ENCODE measurements around the gene ORC4.

- TF ChIP-seq FOXM1 (IDR thresholded peaks at IDR 0.05; ENCODE audit: borderline replicate concordance, low read depth), result no peak
- TF ChIP-seq MAX (IDR thresholded peaks at IDR 0.05), result no peak
- no peak for TF ChIP-seq REST (IDR thresholded peaks at IDR 0.05; ENCODE audit: low read depth)
- no peak for TF ChIP-seq CEBPB (IDR thresholded peaks at IDR 0.05)
- no peak for TF ChIP-seq CREB1 (IDR thresholded peaks at IDR 0.05; ENCODE audit: low read depth)
- TF ChIP-seq, protein P1, sequence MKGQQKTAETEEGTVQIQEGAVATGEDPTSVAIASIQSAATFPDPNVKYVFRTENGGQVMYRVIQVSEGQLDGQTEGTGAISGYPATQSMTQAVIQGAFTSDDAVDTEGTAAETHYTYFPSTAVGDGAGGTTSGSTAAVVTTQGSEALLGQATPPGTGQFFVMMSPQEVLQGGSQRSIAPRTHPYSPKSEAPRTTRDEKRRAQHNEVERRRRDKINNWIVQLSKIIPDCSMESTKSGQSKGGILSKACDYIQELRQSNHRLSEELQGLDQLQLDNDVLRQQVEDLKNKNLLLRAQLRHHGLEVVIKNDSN (IDR thresholded peaks at IDR 0.05), result no peak
- TF ChIP-seq TAF1 (IDR thresholded peaks at IDR 0.05; ENCODE audit: low read depth), result no peak
These were observed 26.3 kb upstream of the ORC4 start for GRCh38 chr2:148046802-148047201.
